Chondrocyte (in vitro differentiated cells): ENCODE data around the gene RHOBTB1. TPM values are rescaled to one million over a fixed set of nuclear protein-coding genes. Genes with fewer than 3 reads are reported as not detected.

Experiments
- DNase-seq: peaks from one replicate; pipeline ENCODE4 v3.0.0; 2021; ENCODE audit warnings: mixed read lengths, low spot score
- H3K27ac Mint-ChIP-seq: one replicate; pipeline ENCODE4 v1.8.0; 2021; ENCODE audit warnings: mild to moderate bottlenecking, moderate library complexity, mixed read lengths; ENCODE audit not compliant: unreplicated experiment
- H3K27me3 Mint-ChIP-seq: 2 replicates; pipeline ENCODE4 v1.8.0; 2021; ENCODE audit warnings: low read depth, mixed read lengths
- H3K36me3 Mint-ChIP-seq: 2 replicates; pipeline ENCODE4 v1.8.0; 2021; ENCODE audit warnings: low read depth, mixed read lengths
- H3K4me1 Mint-ChIP-seq: 2 replicates; pipeline ENCODE4 v1.8.0; 2021; ENCODE audit warnings: low read depth, mild to moderate bottlenecking, mixed read lengths
- H3K4me3 Mint-ChIP-seq: one replicate; pipeline ENCODE4 v1.8.0; 2021; ENCODE audit warnings: mild to moderate bottlenecking, moderate library complexity, mixed read lengths; ENCODE audit not compliant: unreplicated experiment
- H3K9me3 Mint-ChIP-seq: 2 replicates; pipeline ENCODE4 v1.8.0; 2021; ENCODE audit warnings: low read depth, mixed read lengths
- CTCF ChIP-seq: fragments of 200-600 bp; sonication (generic); IDR thresholded peaks from 2 replicates; pipeline ENCODE4 v1.5.0; 2021; ENCODE audit warnings: antibody characterized with exemption, mild to moderate bottlenecking, moderate library complexity
- total RNA-seq: library from RNA; stranded (reverse); gene quantifications from 3 replicates; pipeline ENCODE4 v1.2.1, GENCODE V29; 2021

The RHOBTB1 gene
- total RNA-seq, 1 donor from 2014 or later: 19.2 TPM

- H3K27me3 Mint-ChIP-seq: no peaks in the 10 kb centered on the region
- no peaks in the 10 kb centered on the region for H3K9me3 Mint-ChIP-seq
- H3K27ac Mint-ChIP-seq: no peak overlapping the region
- H3K4me1 Mint-ChIP-seq: peaks cover 9% of the 10 kb centered on the region
- H3K36me3 Mint-ChIP-seq: peaks cover 20% of the 10 kb centered on the region
- no peak for DNase-seq
- no peak overlapping the region for H3K4me3 Mint-ChIP-seq
- TF ChIP-seq CTCF: no peak
Observed at GRCh38 chr10:60873758-60874157, 70.2 kb downstream of the RHOBTB1 start.

DNA sequence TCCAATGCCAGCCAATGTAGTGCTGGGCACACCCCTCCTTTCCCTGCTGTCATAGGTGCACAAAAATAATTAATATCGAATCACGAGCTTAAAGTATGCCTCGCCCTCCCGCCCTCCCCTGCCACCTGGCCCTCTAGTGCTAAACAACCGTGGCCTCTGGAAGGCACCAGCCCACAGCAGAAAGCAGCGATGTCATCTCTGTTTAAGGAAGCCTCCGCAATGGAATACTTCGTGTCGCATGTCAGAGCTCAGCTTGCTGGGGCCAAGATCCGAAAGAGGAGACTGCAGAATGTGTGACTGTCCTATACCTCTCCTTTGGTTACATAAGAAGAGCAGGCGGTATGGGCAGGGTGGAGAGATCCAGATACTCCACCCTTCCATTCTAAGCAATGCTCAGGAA is 71.5 kb downstream of the RHOBTB1 start:
- H3K4me1 Mint-ChIP-seq: peaks cover 9% of the 10 kb centered on the region
- H3K27me3 Mint-ChIP-seq: no peaks in the 10 kb centered on the region
- DNase-seq: no peak
- no peaks in the 10 kb centered on the region for H3K9me3 Mint-ChIP-seq
- H3K36me3 Mint-ChIP-seq: peaks cover 21% of the 10 kb centered on the region
- no peak overlapping the region for H3K27ac Mint-ChIP-seq
- TF ChIP-seq CTCF: no peak
- H3K4me3 Mint-ChIP-seq: no peak overlapping the region

DNA sequence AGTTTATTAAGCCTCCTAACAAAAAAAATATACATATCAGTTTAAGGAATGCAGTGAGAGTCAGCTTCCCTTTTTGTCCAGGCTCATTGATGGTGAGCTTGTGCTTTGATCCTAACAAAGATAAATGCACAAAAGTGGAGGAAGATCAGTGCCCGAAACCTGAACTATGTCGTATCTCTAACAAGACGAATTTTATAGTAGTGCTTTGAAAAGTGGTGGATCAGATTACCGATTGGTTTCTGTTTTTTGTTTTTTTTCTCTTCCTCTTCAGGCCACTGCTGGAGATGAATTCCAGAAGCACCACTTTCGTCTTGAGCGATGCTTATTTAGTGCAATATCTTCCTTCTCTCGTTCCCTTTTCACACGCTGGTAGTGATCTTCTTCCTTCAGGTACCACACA is 72.8 kb downstream of the RHOBTB1 start:
- no peak for DNase-seq
- no peaks in the 10 kb centered on the region for H3K9me3 Mint-ChIP-seq
- no peaks in the 10 kb centered on the region for H3K27me3 Mint-ChIP-seq
- TF ChIP-seq CTCF: no peak
- H3K4me3 Mint-ChIP-seq: no peak overlapping the region
- H3K27ac Mint-ChIP-seq: no peak overlapping the region
- peaks cover 6% of the 10 kb centered on the region for H3K4me1 Mint-ChIP-seq
- H3K36me3 Mint-ChIP-seq: peaks cover 19% of the 10 kb centered on the region

DNA sequence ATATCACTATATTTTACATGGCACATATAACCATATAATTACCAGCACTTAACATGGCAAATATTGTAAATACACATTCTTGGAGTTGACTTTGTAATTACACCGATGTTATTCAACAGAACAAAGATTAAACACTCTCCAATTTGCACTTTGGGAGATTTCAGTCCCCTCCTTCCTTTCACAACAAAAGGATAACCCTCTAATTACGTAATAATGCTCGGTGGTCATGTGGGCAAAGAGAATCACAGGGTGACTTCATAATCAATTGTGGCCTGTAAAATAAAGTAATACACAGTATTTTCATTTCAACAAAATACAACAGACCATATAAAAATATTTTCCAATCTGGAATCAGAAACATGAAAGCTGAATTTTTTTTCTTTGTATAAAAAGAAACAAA is 73.2 kb downstream of the RHOBTB1 start:
- peaks cover 19% of the 10 kb centered on the region for H3K36me3 Mint-ChIP-seq
- peaks cover 3% of the 10 kb centered on the region for H3K4me1 Mint-ChIP-seq
- TF ChIP-seq CTCF: no peak
- H3K27me3 Mint-ChIP-seq: no peaks in the 10 kb centered on the region
- H3K4me3 Mint-ChIP-seq: no peak overlapping the region
- H3K27ac Mint-ChIP-seq: no peak overlapping the region
- H3K9me3 Mint-ChIP-seq: no peaks in the 10 kb centered on the region
- no peak for DNase-seq

DNA sequence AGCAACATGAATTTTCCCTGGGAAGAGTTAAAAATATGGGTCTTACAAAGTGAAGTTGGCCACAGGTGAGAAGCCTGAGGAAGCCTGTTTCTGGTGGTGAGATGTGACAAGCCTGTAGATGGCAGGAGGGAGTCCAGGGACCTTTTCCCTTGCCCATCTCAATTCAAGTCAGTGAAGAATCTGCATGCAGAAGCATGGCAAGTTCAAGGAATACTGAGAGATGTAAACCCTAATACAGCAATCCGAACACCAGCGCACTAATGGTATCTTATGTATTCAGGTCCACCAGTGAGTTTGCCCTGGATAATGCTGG is 73.6 kb downstream of the RHOBTB1 start:
- no peak for DNase-seq
- peaks cover 18% of the 10 kb centered on the region for H3K36me3 Mint-ChIP-seq
- no peaks in the 10 kb centered on the region for H3K4me1 Mint-ChIP-seq
- TF ChIP-seq CTCF: peak; percentile 38
- H3K27me3 Mint-ChIP-seq: no peaks in the 10 kb centered on the region
- no peaks in the 10 kb centered on the region for H3K9me3 Mint-ChIP-seq
- no peak overlapping the region for H3K4me3 Mint-ChIP-seq
- no peak overlapping the region for H3K27ac Mint-ChIP-seq
